ENCODE data around the gene LGI1.

The LGI1 gene

DNA sequence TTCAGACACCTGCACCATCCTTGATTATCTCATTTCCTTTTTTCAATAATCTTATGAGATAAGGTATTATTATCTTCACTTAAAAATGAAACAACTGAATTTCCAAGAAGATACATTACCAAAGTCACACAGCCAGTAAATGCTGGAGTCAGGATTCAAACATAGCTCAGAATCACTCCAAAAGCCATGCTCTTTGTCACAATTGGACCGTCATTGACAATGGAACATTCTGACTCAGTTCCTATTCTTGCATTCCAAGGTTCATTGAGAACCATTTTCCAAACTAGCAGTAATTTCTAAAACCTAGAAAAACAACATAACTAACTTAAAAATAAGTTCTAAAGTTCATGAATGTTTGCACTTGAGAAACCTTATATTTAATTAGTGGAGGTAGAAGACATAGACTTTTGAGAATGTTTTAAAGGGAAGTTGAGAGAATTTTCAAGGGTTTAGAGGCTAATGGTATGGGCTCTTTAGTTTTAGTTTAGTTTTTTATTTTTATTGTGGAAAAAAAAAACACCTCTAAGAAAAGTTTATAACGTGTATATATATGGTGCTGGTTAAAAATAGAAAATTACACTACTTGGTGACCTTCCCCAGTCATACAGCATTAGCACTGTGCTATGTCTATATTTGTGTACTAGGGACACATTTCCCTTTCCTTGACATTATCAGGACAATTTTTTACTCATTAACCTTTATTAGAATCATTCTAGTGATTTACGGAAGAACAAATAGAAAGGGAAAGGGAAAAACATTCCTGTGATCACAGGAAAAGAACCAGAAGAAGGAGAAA is 30.9 kb downstream of the LGI1 start:
- TF ChIP-seq, protein P1, sequence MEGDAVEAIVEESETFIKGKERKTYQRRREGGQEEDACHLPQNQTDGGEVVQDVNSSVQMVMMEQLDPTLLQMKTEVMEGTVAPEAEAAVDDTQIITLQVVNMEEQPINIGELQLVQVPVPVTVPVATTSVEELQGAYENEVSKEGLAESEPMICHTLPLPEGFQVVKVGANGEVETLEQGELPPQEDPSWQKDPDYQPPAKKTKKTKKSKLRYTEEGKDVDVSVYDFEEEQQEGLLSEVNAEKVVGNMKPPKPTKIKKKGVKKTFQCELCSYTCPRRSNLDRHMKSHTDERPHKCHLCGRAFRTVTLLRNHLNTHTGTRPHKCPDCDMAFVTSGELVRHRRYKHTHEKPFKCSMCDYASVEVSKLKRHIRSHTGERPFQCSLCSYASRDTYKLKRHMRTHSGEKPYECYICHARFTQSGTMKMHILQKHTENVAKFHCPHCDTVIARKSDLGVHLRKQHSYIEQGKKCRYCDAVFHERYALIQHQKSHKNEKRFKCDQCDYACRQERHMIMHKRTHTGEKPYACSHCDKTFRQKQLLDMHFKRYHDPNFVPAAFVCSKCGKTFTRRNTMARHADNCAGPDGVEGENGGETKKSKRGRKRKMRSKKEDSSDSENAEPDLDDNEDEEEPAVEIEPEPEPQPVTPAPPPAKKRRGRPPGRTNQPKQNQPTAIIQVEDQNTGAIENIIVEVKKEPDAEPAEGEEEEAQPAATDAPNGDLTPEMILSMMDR (IDR thresholded peaks at IDR 0.05) = no peak

DNA sequence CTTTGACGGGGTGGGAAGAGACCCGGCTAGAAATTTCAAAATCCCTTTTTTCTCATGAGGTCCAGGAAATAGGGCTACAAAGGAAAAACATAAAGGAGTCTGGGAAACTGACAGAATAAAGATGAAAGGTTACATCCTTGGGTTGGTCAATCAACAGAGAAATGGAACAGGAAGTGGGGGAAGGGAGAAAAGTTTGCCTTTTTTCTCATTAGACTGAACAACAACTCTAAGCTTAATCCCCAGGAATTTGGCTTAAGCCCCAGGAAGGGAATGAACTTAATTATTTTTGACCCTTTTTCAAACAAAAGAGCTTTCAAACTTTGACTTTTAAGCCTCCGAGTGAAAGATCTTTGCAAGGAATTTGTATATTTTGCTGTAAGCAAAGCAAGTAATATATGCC is 32.7 kb downstream of the LGI1 start:
- TF ChIP-seq, protein P1 (IDR thresholded peaks at IDR 0.05) = no peak

DNA sequence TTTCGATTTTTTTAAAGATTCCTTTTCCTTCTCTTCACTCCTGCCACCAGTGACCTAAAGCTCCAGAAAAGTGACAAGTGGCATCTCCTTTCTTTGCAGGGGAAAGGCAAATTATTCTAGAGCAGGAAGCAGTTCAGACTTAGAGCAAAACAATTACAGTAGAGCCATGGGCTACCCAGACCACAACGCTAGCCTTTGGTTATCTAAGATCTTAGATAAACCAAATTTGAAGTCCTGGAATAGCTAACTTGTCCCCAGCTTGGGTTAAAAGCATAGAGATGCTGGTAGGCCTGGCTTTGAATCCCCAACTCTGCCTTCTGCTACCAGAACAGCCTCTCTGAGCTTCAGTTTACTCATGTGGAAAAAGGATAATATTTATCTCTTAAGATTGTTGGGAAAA is 38.4 kb downstream of the LGI1 start:
- TF ChIP-seq, protein P1 (IDR thresholded peaks at IDR 0.05) = no peak

DNA sequence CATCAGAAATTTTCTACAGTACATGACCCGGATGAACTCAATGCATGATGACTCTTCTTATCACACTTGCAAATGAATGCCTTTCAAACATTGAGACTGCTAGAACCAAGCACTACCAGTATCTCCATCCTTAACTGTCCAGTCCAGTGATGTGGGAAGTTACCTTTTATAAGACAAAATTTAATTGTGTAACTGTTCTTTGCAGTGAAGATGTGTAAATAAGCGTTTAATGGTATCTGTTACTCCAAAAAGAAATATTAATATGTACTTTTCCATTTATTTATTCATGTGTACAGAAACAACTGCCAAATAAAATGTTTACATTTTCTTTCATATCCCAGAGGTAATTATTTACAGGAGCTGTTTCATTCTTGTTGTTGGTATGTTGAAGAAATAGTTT is 40.1 kb downstream of the LGI1 start:
- TF ChIP-seq, protein P1 (IDR thresholded peaks at IDR 0.05) = no peak

DNA sequence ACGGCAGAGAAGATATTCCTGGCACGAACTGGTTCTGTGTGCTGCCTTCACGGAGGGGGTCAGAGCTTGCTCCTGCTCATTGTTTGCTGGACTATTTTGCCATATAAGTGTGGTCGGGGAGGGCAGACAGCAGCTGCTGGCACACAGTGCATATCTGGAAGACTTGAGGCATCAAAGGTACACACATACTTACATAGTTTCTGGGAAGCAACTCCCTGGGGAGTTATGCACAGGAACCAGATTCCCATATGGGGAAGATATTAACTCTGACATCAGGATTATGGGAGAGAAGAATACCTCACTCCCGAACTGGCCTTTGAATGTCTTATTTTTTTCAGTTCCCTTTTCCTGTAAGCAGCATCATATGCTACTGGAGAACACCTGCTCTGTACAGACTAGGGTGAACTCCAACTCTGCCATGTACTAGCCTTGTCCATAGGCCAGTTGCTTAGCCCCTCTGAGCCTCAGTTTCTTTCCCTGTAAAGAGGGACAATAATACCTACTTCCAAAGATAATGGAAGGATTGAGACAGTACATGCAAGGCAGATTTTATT is 41.5 kb downstream of the LGI1 start:
- TF ChIP-seq, protein P1 (IDR thresholded peaks at IDR 0.05) = no peak

DNA sequence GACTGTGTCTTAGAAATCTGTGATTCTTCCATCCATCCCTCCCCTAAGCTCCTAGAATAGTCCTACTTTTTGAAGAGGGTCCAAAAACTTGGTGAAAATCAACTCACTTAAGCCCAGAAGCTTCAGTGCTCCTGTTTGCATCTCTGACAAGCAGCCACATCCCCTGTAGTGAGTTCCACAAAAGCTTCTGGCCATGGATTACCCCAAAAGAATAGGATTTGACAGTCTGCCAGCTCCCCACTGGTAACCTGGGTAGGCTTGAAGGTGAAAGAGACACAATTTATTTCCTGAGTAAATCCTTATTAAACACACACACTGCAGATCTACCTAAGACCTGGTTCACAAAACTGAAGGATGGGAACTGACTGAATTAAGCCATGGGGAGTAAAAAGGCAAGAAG is 46.5 kb downstream of the LGI1 start:
- TF ChIP-seq, protein P1 (IDR thresholded peaks at IDR 0.05) = no peak

DNA sequence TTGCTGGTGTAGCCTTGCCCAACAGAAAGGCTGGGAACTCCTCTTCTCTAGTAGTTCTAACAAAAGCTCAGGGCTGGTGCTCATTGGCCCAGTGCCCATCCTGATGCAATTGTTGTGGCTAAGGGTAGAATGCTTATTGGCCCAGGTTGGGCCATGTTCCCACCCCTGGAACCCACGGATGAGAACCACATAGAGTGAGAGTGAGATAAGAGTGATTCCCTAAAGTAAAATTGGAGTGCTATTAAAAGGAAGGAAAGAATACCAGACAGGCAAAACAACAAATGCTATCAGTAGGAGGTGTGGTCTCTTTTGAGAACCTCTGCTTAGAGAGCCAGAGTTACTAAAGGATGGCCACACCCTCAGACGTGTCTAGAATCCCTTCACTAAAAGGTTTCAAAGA is 49.2 kb downstream of the LGI1 start:
- TF ChIP-seq, protein P1 (IDR thresholded peaks at IDR 0.05) = no peak

Measured in LNCAP (cell line).